KBM-7 (cell line): Measurements from ENCODE around the gene BABAM2.

Experiments
- DNase-seq: peaks from one replicate; pipeline ENCODE4 v3.0.0-alpha.2; 2015
- in situ Hi-C: fragments of 300-500 bp; cut with MboI; formaldehyde crosslinking; loops from 2 replicates; pipeline ENCODE4 v1.14.3; 2020; ENCODE audit warnings: low sequenced_read_pairs, low pct_unique_long_range_greater_than_20kb, mixed read lengths

BABAM2 gene

DNA sequence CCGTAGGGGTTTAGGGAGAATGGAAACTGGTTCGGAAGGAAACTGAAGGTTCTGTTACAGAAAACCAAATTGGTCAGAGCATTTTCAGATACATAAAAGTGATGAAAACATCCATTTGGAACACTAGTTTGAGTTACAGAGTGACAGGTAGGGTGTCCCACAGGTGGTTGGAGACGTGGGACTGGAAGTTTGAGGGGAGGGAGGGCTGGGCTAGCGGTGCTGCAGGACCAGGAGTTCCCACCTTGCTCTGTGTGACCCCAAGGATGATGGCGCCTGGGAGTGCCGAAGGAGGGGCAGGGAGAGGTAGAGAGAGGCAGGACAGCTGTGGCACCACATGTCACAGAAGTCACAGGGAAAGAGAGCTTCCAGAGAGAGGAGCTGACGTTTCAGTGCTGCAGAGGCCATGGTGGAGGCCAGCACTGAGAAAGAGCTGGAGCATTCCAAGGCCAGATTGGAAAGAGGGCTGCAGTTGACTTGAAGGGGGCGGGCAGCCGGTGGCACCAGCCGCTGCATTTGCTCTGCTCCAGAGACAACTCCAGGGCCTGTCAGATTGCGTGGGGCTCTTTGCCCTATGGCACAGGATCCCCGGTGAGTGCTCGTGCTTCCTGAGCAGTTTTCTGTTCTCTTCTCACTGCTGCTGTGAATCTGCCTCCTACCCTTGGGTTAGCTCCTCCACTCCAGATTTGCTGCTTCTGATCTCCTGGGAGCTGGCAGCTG lies 445.9 kb downstream of the BABAM2 start:
- in situ Hi-C loops: no loop called here

DNA sequence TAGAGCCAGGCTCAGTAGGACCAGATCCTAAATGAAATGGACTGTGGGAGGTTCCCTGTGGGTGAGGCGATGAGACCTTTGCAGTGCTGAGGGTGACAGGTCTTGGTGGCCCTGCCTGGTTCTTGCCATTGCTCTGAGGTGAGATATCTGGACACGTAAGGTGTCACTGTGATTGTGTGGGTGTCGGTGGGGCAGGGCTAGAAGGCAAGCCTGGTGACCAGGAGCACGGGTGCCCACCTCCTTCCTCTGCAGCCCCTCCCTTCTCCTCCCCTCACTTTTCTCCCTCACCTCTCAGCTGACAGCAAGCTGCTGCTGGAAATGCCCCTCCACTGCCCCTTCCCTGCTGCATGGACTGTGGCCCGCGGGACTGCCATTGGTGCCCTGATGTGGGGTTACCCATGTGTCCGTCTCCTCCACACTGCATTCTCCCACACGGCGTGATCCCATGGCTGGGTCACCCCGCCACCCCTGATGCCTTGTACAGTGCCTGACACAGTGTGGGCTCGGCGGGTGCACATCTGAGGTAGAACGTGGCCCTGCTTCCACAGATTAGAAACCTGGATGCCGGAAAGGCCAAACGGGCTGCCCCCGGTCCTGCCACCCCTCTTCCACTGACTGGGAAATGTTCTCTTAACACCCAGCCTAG lies 446.6 kb downstream of the BABAM2 start:
- DNase-seq: no peak
- in situ Hi-C loops: no loop called here

More for the DNA sequence above, 445.9 kb downstream of the BABAM2 start:
- DNase-seq: no peak

DNA sequence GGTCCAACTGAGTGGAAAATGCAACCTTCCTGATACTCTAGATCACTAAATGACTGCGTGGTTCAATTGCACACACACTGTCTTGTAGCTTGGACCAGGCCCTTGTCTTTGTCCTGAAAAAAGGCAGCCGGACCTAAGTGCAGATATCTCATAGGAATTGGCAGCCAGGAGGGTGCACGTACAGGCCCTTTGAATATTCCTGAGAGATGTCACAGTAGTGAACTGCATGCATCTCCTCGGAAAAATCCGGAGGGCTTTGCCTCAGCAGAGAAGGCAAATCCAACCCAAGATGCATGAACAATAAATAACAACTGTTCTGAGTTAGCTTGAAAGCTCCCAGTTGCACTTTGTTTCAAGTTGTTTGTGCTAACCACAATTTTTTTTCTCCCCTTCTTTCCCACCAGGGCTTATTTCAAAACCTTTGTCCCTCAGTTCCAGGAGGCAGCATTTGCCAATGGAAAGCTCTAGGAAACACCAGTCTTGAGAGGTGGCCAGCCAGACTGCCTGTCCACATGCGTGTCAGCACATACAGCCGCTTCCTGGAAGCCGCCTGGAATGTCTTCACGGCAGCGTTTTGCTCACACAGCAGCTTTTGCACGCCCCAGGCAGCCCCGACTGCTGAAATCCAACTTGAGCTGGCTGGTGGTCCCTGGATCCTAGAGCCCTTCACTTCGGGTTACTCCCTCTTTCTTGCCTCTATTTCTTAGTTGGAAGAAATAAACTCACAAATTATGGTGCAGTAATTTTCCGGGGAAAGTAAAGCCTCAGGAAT lies 447.7 kb downstream of the BABAM2 start:
- no peak for DNase-seq

DNA sequence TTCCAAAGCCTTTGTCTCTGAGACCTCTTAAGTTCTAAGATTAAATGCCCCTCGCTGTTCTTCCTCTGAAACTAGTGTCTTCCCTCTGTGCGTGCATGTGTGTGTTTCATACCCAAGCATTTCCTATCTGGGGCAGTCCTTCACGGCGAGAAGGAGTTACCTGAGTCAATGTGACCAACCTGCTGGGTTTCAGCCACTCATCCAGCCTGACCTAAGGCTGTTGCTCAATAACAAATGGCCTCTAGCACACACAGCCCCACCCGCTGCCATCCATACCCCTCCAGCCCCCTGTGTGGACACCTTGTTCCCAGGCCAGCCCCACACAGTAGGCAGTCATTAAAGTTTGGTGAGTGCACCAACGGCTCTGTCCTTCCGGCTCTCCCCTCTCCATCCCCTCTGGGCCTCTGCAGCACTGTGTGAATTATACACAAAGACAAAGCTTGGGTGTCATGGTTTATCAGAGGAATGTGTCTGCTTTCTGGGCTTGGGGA lies 448.3 kb downstream of the BABAM2 start:
- in situ Hi-C loops: no loop called here

More for the DNA sequence above, 447.7 kb downstream of the BABAM2 start:
- in situ Hi-C loops: no loop called here

DNA sequence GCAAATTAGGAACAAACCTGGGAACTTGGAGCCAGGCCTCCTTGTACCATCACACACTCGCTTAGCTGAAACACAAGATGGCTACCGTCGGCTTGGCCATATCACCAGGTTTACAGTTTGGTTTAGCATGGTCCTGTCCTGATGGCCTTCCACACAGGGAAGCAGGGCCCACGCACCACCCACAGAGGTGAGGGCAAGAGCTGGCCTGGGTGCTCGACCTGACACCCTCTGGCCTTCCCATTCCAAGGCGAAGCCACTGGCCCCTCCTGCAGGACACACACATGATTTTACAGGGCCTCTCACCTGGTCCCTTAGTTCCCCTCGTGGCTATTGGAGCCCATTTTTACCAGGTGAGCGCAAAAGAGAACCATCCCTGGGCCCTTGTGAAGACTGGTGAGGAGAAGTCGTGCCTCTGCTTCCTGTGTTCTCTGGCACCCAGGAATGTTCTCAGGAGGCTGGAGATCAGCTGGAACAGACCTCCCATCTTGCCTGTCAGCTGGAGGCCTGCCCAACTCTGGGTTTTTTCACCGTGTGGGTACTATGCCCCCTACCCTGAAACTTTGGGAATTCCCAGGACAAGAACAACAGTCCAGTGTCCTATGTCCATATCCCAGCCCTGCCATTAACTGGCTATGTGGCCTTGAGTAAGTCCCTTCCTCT lies 449.1 kb downstream of the BABAM2 start:
- in situ Hi-C loops: no loop called here
- DNase-seq: no peak

More for the DNA sequence above, 448.3 kb downstream of the BABAM2 start:
- no peak for DNase-seq

DNA sequence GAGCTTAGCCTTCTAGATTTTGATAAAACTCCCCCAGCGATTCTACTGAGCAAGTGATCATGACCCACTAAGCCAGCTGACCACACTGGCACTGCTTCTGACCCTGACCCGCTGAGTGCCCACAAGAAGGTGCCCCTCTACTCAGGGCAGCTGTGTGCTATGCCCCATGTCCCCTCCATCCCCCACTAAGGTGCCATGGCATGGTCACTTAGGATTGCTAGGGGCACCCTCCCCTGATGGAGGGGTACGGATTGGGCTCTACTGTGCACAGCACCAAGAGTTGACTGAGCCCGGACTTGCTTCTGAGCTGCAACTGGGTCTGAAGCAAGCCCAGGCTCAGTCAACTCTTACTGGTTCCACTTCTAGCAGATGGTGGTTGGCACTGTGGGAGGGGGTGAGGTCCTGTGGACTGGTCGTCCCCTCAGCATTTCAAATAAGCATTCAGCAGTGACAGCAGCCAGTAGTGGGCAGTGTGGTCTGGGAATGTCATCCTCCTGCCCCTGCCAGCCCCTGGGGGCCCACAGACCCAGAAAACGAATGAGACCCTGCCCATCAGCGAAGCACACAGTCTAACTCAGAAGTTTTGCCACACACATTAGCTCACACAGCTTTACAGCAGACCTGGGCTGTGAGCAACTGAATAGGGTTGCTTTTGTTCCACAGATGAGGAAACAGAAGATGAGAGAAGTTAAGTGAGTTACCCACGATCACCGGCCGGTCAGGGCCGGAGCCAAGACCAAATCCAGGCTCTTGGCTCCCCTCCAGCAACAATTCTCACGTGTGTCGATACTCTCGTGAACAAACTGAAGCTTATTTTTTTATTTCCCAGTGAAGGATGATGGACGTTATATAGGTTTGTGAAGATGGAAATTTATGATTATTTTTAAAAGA lies 450.0 kb downstream of the BABAM2 start:
- in situ Hi-C loops: no loop called here
- no peak for DNase-seq

DNA sequence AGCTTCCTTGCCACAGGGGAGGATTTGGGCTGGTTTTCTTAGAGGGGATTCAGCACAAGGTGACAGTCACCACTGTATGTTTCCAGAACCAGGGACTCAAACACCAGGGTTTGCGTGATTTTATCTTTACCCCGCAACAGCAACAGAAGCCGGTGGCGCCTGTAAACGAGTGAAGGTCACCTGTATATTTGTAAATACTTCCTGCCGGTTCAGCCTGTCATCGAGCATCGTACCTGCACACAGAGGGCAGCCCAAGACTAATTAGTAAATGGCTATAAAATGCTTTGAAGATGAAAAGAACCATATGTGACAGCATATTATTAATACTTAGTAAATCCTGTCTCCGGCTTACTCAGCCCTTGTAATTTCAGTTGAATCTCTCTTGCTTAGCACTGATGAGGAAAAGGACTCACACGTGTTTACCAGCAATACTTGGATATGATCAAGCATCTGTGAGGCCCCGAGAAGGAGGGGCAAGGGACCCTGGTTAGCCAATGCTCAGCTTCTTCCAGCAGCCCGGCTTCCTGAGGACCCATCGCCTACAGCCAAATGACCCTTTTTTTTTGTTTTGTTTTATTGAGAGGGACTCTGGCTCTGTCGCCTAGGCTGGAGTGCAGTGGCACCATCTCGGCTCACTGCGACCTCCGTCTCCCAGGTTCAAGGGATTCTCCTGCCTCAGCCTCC lies 450.8 kb downstream of the BABAM2 start:
- no peak for DNase-seq
- in situ Hi-C loops: no loop called here

DNA sequence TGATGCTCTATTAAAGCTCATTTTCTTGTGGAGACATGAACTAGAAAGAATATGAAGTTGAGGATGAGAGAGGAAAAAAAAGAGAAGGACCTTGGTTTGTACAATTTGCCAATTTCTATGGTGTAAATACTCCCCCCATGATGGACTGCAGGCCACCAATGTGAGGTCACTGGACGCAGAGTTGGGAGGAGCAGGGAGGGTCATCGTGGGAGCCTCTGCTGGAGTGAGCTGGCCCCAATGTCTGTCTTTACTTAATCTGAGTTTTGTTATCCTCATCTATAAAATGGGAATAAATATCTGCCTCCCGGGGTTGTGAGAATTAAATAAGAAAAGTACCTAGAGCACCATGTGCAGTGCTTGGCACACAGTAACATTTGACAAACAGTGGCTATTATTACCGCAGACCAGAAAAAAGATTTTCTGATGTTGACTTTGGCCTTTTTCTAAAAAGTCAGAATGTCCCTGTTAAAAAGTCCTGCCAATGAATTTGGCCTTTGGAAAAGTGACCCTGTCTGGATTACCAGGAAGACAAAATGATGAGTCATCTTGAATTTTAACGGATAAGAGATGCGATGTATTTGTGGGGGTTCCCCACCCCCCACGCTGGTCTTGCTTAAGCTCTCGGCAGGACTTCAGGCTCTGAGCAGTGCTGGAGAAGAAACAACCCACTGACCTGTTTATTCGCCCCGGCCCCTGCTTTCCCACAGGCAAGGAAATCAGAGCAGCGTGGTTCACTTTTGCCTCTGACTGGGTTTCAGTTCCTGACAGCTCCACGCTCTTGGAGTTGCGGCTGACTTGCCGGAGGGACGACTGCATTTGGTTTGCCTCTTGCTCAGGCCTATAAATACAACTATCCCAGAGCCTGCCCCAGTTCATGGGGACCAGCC lies 451.8 kb downstream of the BABAM2 start:
- in situ Hi-C loops: no loop called here
- DNase-seq: no peak

DNA sequence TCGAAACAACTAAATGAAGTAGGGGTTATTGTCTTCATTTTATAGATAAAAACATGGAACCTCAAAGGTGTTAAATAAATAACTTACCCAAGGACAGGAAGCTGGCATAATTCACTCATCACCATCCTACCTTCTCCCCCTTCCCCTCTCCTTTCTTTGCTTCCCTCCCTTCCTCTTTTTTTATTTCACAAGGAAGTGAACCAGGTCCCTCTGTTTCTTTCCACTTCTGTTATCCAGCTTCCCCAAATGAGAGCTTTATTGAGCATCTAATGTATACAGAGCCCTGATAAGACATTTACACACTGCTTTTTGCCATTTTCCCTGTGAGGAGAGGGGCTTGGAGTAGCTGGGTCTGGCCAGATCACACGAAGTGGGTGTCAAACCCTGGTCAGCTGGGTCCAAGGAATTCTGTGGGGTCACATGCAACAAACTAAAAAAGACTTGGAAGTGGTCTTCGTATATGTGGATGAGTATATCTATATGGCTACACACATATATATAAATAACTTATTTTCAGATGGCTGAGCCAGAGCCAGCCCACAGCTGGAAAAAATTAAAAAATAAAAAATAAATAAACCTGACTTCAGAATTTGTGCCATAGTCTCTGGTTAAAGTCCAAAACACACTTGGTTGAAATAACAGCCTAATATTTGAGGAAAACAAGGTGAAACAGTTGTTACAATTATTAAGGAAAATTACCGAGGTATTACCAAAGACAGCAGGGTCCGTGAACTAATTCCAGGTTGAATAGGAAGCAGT lies 452.8 kb downstream of the BABAM2 start:
- DNase-seq: peak; percentile 79
- in situ Hi-C loops: no loop called here

DNA sequence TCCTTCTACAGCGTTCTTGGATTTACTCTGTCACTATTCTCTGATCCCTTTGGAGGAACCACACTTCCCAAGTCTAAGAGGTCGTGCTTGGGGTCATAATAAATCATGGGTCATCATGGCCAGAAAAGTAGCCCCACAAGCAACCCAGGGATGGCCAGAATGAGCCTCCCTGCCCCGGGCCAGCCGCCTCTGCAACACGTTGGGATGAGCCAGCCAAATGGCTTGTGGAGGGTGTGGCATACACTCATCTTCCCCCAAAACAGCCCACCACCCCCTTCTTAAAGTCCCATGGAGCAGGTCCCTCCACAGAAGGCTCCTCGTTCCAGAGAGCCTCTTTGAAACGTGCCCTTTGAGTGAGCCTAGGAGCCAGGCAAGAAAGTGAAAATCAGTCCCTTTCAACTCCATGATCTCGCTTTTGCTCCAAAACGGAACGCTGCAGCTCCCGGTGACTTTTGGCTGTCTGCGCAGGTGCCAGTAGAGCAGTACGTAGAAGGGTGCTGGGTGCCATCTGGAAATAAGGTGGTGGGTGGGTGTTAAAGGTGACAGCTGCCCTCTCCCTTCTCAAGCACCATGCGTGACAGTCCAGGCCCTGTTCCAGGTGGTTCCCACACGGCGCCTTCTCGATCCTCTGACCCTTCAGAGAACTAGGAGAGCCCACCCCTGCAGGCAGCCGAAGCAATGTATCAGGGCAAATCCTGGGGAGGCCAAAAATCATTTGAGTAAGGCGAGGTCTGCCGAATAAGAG lies 453.6 kb downstream of the BABAM2 start:
- DNase-seq: no peak
- in situ Hi-C loops: no loop called here

DNA sequence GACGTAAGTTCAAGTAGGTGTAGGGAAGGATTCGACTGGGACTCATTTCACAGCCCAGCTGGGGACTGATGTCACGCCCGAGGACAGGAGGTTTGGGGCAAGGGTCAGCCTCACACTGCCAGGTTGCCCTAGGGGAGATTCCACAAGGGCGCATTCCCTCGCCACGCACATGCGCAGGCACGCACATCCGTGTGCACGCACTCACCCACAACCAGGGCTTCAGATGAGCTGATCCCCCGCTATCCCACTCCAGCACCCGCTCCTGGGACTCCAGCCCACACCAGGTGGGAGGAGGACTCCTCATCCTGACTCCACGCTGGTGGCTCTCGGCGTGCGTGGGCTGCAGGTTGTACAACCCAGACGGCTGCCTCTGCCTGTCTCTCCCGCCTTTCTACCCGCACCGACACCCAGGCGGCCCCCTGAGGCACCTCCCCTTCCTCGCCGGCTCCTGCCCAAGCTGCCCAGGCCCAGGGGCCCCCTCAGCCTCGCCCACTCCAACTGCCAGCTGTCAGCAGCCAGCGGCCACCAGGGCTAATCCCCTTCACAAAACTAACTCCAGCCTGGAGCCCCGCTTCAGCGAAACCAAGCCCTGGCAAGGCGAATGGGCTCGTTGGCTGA lies 454.3 kb downstream of the BABAM2 start:
- in situ Hi-C loops: no loop called here
- DNase-seq: no peak

DNA sequence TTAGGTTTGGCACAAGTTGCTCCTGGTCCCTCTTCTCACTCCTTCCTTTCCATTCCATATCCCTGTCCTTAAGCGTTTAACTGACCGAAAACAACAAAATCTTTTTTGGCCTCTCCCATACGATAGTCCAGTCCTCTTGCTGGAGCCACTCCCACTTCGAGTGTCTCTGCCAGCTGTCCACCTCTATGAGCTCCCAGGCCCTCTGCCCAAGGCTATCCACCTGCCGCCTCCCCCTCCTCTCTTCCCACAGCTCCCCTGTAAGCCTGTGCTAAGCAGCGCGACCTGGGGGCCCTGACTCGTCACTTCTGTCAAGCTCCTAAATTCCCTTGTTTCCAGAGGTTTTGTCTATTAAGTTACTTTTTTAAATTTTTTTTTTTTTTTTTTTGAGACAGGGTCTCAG lies 455.1 kb downstream of the BABAM2 start:
- no peak for DNase-seq
- in situ Hi-C loops: no loop called here

DNA sequence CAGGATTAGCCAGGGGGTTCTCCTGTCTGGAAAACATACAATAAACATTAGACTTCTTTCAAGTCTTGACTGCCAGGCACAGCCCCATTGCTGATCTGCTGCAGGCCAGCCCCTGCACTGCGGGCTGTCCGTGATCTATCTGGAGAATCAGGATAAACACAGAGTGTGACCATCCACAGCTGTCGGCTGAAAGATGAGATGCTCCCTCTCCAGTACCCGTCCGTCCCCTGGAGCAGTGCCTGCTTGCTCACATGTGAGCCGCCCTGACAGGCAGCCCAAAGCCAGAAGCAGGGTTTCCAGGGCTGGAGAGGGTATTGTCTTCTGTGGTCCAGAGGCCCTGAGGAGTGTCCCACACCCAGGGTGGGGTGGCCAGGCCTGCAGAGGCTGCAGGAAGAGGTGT lies 456.1 kb downstream of the BABAM2 start:
- no peak for DNase-seq
- in situ Hi-C loops: no loop called here

DNA sequence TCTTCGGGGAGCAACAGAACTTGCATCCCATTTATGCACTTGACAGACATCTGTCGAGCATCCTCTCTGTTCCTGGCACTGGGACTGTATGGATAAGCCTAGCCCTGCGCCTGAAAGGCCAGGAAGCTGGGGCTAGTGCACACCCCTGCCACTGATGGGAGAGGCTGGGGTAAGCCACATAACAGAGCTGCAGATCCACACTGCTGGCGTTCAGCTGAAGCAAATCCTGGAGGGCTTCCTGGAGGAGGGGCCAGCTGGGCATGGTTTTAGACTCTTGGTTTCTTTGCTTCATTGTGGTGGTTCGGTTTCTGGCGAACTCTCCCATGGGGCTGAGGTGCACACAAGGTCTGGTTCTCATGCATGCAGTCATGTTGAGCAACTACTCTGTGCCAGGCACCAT lies 456.7 kb downstream of the BABAM2 start:
- no peak for DNase-seq

DNA sequence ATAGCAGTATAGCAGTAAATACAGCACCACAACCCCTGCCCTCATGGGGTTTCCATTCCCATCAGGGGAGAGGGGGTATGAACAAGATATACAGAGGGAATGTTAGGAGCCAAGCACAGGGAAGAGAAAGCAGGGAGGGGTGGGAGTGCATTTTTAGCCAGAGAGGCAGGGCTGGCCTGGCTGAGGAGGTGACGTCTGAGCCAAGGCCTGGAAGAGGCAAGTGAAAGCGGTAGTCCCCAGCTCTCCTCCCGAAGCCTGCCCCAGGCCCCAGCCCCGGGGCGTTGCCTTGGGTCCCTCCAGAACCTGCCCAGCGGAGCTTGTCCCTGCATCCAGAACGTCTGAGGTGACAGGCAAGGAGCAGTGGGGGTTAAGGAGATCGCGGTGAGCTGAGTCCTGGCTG lies 457.1 kb downstream of the BABAM2 start:
- in situ Hi-C loops: no loop called here
- DNase-seq: no peak

More for the DNA sequence above, 456.7 kb downstream of the BABAM2 start:
- in situ Hi-C loops: no loop called here
